HG02938 (cell line): ENCODE results near the gene YTHDC1.

Source experiments
- ATAC-seq: cut with Tn5 transposase; IDR thresholded peaks from one replicate; pipeline ENCODE4 v1.9.1; 2021; ENCODE audit warnings: mild to moderate bottlenecking, moderate library complexity; ENCODE audit not compliant: unreplicated experiment

The YTHDC1 gene

DNA sequence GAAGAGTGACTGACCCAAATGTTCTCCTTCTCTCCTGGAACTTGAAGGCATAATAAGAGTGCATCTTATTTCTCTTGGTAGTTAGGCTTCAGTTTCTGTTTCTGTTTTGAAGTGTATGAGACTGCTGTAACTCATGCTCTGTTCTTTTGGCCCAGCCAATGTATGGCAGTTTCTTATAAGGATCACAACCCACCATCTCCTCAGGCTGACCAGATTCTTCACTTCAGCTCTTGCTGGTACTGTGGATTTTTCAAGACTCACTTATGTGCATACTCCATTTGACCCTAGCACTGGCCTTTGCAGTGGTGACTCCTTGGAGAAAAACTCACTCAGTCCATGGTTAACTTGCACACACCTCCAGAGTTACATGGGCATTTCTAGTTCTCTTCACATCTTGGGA, 9.6 kb upstream of the YTHDC1 start:
- peak; percentile 77 for ATAC-seq

DNA sequence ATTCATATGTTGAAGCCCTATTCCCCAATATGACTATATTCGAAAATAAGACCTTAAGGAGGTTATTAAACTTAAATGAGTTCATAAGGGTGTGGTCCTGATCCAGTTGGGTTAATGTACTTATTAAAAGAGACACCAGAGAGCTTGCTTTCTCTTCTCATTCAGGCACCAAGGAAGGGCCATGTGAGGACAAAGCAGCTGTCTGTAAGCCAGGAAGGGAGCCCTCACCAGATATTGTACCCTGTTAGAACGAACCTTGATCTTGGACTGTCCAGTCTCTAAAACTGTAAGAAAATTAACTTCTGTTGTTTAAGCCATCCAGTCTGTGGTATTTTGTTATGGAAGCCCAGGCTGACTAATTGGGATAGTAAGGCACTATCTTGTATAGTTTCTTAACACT, 9.1 kb upstream of the YTHDC1 start:
- no peak for ATAC-seq

- ATAC-seq, result no peak
Observed at GRCh38 chr4:68352791-68353190, 2.9 kb upstream of the YTHDC1 start.

GRCh38 chr4:68349279-68349648, 626 bp downstream of the YTHDC1 start:
- peak; percentile 0 for ATAC-seq

DNA sequence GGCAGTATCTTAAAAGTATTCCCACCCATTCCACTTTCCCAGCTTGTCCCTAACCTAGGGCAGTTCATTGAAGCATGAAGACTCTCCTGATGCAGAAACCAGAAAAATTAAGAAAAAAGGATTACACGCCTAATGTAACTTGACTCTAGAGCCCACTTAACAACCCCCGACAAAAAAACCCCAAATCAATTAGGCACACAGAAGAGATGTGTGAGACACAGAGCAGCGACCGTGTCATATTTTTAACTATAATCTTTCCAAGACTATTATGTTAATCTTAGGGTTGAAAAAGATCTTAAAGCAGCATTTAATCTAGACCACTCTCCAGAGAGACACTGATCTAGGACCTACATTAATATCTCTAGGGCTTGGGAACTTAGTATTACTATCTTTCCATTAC, 1.3 kb downstream of the YTHDC1 start:
- ATAC-seq, result no peak

GRCh38 chr4:68347845-68348244, 2.0 kb downstream of the YTHDC1 start:
- no peak for ATAC-seq

DNA sequence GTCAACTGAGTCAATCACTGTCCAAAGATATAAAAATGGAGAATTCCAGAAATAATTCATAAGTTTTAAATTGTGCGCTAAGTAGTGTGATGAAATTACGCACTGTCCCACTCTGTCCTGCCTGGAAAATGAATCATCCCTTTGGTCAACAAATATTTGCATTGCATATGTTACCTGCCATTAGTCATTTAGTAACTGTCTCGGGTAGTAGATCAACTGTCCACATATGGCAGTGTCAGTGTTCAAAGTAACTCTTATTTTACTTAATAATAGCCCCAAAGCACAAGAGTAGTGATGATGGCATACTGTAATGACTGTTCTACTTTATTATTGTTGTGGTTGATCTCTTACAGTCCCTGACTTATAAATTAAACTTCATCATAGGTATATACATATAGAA, 3.4 kb downstream of the YTHDC1 start:
- no peak for ATAC-seq

DNA sequence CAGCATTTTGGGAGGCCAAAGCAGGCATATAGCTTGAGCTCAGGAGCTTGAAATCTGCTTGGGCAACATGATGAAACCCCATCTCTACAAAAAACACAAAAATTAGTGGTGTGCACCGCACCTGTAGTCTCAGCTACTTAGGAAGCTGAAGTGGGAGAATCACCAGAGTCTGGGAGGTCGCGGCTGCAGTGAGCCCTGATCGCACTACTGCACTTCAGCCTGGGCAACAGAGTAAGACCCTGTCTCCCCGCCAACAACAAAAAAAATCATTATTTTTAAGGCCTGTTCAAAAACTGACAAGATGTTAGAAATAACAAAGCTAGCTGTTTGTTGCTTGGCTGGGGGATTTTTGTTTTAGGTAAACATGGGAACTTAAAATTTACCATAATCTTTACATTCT, 5.1 kb downstream of the YTHDC1 start:
- ATAC-seq, result no peak

DNA sequence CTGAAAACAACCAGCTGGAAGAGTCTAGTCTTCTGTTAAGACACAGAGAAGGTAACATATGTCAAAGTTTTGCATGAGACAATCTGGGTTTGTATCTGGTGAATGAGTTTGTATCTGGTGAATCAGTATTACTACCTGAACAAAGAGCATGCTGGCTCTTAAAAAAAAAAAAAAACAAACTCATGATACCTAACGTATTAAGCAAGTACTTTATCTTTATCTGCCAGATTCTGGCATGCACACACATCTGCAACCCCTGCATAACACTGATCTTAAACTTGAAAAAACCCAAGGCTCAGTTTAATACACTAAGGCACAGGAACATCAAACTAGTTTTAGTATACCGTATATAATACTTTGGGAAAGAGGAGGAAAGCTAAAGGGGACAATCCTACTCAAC, 5.8 kb downstream of the YTHDC1 start:
- no peak for ATAC-seq

DNA sequence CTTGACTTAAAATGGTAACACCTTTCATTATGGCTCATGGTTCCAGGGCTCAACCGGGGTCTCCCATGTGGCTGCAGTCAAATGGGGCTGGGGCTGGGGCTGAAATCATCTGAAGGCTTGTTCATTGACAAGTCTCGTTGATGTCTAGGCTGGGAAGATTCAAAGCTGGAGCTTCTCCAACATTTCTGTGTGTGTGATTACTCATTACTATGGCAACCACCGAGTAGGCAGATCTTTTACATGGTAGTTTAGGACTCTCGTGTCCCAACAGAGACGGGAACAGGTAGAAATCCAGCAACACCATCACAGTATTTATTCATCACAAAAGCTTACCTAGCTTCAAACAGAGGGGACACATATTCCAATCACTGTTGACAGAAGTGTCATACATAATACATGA, 7.8 kb downstream of the YTHDC1 start:
- ATAC-seq, result no peak

DNA sequence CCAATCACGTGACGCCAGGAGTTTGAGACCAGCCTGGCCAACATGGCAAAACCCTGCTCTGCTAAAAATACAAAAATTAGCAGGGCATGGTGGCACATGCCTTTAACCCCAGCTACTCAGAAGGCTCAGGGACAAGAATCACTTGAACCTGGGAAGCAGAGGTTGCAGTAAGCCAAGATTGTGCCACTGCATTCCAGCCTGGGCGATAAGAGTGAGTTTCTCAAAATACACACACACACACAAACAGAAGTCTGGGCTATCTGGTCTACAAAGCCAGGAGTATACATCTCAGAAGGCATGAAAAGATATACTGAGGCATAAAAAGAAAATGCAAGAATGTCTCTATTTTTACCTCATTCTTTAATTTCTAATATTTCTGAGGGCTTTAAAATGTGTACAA, 11.3 kb downstream of the YTHDC1 start:
- ATAC-seq, result no peak

GRCh38 chr4:68337522-68337921, 12.4 kb downstream of the YTHDC1 start:
- ATAC-seq, result no peak

GRCh38 chr4:68337004-68337403, 12.9 kb downstream of the YTHDC1 start:
- ATAC-seq, result no peak

GRCh38 chr4:68336530-68336929, 13.4 kb downstream of the YTHDC1 start:
- no peak for ATAC-seq

DNA sequence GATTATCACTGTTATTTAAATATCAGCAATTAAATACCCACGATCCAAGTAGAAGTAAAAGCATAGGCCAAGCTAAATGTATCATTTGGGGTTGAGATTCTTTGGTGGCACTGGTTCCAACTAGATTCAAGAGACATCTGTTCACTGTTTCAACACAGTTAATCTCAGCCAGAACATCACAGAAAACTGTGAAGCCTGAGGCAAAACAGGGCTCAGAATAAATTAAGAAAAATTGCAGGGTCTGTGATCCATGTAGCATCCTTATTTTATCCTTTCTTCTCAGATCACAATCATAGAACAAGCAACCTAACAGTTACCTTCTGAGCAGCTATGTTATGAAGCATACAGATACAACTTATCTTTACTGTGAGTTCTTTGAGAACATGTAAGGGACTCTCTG, 23.7 kb downstream of the YTHDC1 start:
- no peak for ATAC-seq

GRCh38 chr4:68324519-68325262, 25.2 kb downstream of the YTHDC1 start:
- no peak for ATAC-seq

DNA sequence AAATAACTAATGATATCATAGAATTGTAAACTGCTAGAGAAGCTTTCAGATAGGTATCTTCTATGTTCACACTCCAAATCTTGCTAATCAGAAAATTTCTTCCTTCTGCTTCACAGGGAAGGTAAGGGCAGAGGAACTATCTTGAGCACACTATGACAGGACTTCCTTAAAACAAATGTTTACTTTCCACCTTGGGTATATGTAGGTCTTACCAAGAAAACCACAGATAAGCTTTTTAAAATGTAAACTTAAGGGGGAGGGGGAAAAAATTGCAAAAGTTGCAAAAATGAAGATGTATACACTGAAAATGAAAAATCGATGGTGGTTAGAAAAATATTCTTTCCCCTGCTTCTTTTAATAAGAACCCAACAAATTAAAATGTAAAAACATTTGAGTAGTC, 30.9 kb downstream of the YTHDC1 start:
- ATAC-seq, result no peak

DNA sequence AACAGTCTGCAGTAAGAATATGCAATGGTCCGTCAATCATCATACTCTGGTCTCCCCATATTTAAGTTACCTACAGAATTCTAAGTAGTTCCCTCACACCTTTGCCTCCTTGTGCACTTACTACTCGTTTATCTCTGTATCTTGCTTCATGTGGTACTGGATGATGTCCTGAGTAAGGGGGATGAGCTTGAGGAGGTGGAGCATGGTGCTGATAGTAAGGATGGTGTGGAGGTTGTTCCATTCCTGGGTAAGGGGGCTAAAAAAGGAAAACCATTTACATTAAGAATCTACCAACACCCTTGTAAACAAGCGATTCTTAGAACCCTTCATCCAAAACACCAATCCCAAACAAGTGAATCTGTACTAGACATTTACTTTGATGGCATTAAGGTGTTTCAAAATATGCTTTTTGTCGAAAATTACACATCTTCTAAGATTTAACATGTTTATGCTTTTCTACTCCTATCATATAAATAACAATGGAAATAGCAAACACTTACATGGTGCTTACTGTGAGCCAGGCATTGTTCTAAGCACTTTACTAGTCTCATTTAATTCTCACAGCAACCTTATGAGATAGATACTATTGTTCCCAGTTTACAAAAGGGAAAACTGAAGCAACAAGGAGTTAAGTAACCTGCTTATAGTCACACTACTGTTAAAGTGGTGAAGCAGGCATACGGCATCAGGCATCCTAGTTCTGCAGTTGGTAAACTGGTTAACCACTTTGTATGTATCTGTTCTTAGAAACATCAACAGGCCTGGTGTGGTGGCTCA, 33.5 kb downstream of the YTHDC1 start:
- no peak for ATAC-seq

DNA sequence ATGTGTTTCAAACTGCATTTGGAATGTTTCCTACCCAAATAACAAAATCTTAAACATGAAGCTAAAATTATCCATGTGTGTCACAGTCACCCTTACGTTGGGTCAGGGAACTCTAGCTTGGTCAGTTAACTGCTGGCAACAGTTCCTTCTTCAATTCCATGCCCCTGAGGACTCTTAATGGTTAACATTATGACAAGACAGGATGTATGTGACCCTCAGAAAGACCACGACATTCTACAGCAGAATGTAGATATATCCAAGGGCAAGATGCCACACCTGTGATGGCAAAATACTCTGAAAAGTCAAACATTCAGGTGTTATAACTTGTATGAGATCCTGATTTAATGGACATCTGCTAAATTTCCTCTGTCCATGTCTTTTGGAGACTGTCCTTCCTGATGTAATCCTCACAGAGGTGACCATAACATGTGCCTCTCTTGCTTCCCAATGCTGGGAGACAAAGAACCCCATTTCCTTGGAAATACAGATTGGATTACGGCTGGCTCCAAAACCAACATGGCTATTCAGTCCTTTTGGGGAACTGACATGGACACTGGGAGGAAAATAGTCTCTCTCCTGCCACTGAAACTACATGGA, 39.1 kb downstream of the YTHDC1 start:
- no peak for ATAC-seq

DNA sequence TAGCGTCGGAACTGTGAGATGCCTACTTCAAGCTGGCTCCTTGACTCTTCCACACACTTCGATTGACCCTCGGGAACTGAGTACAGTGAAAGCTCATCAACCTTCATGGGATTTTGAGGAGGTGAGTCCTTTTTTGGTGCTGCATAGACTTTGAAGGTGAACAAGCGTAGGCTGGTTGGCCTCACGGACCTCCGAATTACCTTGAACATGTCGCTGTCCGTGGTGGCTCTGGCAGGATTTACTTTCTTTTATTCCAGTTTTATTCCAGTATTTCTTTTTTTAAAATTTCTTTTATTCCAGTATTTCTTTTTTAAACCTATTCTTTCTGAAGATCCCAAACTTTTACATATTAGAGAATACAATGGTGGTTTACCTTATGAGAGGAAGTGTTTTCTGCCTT, 45.2 kb downstream of the YTHDC1 start:
- ATAC-seq, result no peak

- no peak for ATAC-seq
Observed at GRCh38 chr4:68299492-68300457, 50.1 kb downstream of the YTHDC1 start.
